HFFc6 (cell line): Measurements from ENCODE around the gene ATP6V1C2. TPM values are rescaled to one million over a fixed set of nuclear protein-coding genes. Genes with fewer than 3 reads are reported as not detected.
"Not testable (repeated sequence)": the region's sequence is repeated elsewhere in the genome, so short reads cannot be mapped to it uniquely, and the experiment has no call there.

ENCODE experiments used
- DNase-seq: peaks from one replicate; pipeline ENCODE4 v3.0.0-alpha.2; 2018
- H3K27ac Mint-ChIP-seq: 2 replicates; pipeline ENCODE4 v1.8.0; 2020; ENCODE audit warnings: mild to moderate bottlenecking, mixed read lengths
- H3K27me3 Mint-ChIP-seq: 2 replicates; pipeline ENCODE4 v1.8.0; 2021; ENCODE audit warnings: mild to moderate bottlenecking, moderate library complexity, mixed read lengths; ENCODE audit not compliant: insufficient read depth
- H3K36me3 Mint-ChIP-seq: 2 replicates; pipeline ENCODE4 v1.8.0; 2021; ENCODE audit warnings: low read depth, mixed read lengths
- H3K4me1 Mint-ChIP-seq: 2 replicates; pipeline ENCODE4 v1.8.0; 2020; ENCODE audit warnings: low read depth, mixed read lengths
- H3K4me3 Mint-ChIP-seq: 2 replicates; pipeline ENCODE4 v1.8.0; 2020; ENCODE audit warnings: mild to moderate bottlenecking, moderate library complexity, mixed read lengths
- H3K9me3 Mint-ChIP-seq: 2 replicates; pipeline ENCODE4 v1.8.0; 2020; ENCODE audit warnings: mild to moderate bottlenecking, mixed read lengths
- CTCF ChIP-seq: fragments of 200-600 bp; sonication (generic); IDR thresholded peaks from 2 replicates; pipeline ENCODE4 v1.5.0; 2021; ENCODE audit warnings: antibody characterized with exemption, mild to moderate bottlenecking
- total RNA-seq, 6 experiments: library from RNA; stranded (reverse); fragmentation: NEBNext Ultra II Directional; extraction: Animal tissue kit (Norgen Biotek cat#: 25700); gene quantifications; 2 replicates in 1 of 6; 3 replicates in 5 of 6; pipeline ENCODE4 v1.2.3, GENCODE V29; 2021

ATP6V1C2 gene
- total RNA-seq, 6 experiments from 2014 or later = not detected

GRCh38 chr2:10777842-10778723 is 56.7 kb downstream of the ATP6V1C2 start:
- peaks cover under 1% of the 10 kb centered on the region; the same call in 1 of the 2 replicates for H3K4me1 Mint-ChIP-seq
- TF ChIP-seq CTCF = no peak
- no peak overlapping the region for H3K27ac Mint-ChIP-seq
- DNase-seq = no peak
- H3K36me3 Mint-ChIP-seq = 0 out of 2 replicates have a peak, but pooled peaks cover 5% of the 10 kb centered on the region
- no peaks in the 10 kb centered on the region for H3K9me3 Mint-ChIP-seq
- no peaks in the 10 kb centered on the region; the same call in none of the 2 replicates for H3K27me3 Mint-ChIP-seq
- no peak overlapping the region for H3K4me3 Mint-ChIP-seq

- H3K27ac Mint-ChIP-seq = no peak overlapping the region
- peaks cover 9% of the 10 kb centered on the region for H3K36me3 Mint-ChIP-seq
- no peaks in the 10 kb centered on the region for H3K9me3 Mint-ChIP-seq
- H3K4me3 Mint-ChIP-seq = no peak overlapping the region
- DNase-seq = no peak
- peaks cover 7% of the 10 kb centered on the region for H3K4me1 Mint-ChIP-seq
- no peaks in the 10 kb centered on the region; the same call in none of the 2 replicates for H3K27me3 Mint-ChIP-seq
- no peak for TF ChIP-seq CTCF
Measured at GRCh38 chr2:10778724-10779115, 57.3 kb downstream of the ATP6V1C2 start.

- TF ChIP-seq CTCF = no peak
- Mint-ChIP-seq H3K9me3 (no peaks in the 10 kb centered on the region), H3K4me1 (peaks cover 13% of the 10 kb centered on the region), H3K4me3 (no peak overlapping the region), H3K36me3 (peaks cover 18% of the 10 kb centered on the region), H3K27me3 (no peaks in the 10 kb centered on the region; the same call in none of the 2 replicates), H3K27ac (no peak overlapping the region)
- no peak for DNase-seq
Measured at GRCh38 chr2:10779776-10780490, 58.5 kb downstream of the ATP6V1C2 start.

GRCh38 chr2:10780491-10780820 is 59.0 kb downstream of the ATP6V1C2 start:
- no peak overlapping the region for H3K27ac Mint-ChIP-seq
- H3K4me3 Mint-ChIP-seq = no peak overlapping the region
- no peak for TF ChIP-seq CTCF
- no peaks in the 10 kb centered on the region; the same call in none of the 2 replicates for H3K27me3 Mint-ChIP-seq
- H3K4me1 Mint-ChIP-seq = peaks cover 13% of the 10 kb centered on the region
- H3K9me3 Mint-ChIP-seq = no peaks in the 10 kb centered on the region
- H3K36me3 Mint-ChIP-seq = peaks cover 23% of the 10 kb centered on the region
- DNase-seq = no peak

- not testable (repeated sequence) for DNase-seq, H3K4me3 Mint-ChIP-seq, H3K9me3 Mint-ChIP-seq, H3K27me3 Mint-ChIP-seq, H3K27ac Mint-ChIP-seq
- H3K4me1 Mint-ChIP-seq = peaks cover 13% of the 10 kb centered on the region
- H3K36me3 Mint-ChIP-seq = peaks cover 23% of the 10 kb centered on the region
Measured at GRCh38 chr2:10780821-10781220, 59.4 kb downstream of the ATP6V1C2 start.

GRCh38 chr2:10781746-10782145 is 60.3 kb downstream of the ATP6V1C2 start:
- Mint-ChIP-seq H3K36me3 (peaks cover 24% of the 10 kb centered on the region), H3K27me3 (peaks cover 2% of the 10 kb centered on the region), H3K27ac (no peak overlapping the region), H3K4me3 (no peak overlapping the region), H3K9me3 (no peaks in the 10 kb centered on the region), H3K4me1 (peaks cover 13% of the 10 kb centered on the region)
- DNase-seq = no peak
- TF ChIP-seq CTCF = no peak
